Heart left ventricle (tissue), 16 donors: Measurements from ENCODE around the gene SLFNL1. TPM values are rescaled to one million over a fixed set of nuclear protein-coding genes. Genes with fewer than 3 reads are reported as not detected.

Experiments used
- ATAC-seq, 4 donors: fragments of 200-7000 bp; cut with Tn5 transposase; one replicate each; pipeline ENCODE4 v1.9.1; 2020 to 2022; ENCODE audit warnings: moderate library complexity in 4 of 4, mild to moderate bottlenecking in 3 of 4, moderate number of reproducible peaks in 1 of 4
- DNase-seq, 5 donors: peaks; one replicate each; pipeline ENCODE4 v3.0.0-alpha.2; 2020
- H3K27ac ChIP-seq, 12 donors: fragments of 200-600 bp; sonication (generic) in 4 of 12; one replicate each; pipeline versions ENCODE4 v1.5.0 to v1.8.0; 2016 to 2022; ENCODE audit warnings: mild to moderate bottlenecking in 2 of 12
- H3K27me3 ChIP-seq, 9 donors: fragments of 200-600 bp; sonication (generic) in 2 of 9; one replicate each; pipeline versions ENCODE4 v1.5.1 to v1.8.0; 2016 to 2022; ENCODE audit warnings: mild to moderate bottlenecking in 3 of 9
- H3K36me3 ChIP-seq, 9 donors: fragments of 200-600 bp; sonication (generic) in 2 of 9; one replicate each; pipeline versions ENCODE4 v1.5.0 to v1.8.0; 2018 to 2022; ENCODE audit warnings: mild to moderate bottlenecking in 2 of 9
- H3K4me1 ChIP-seq, 12 donors: fragments of 200-600 bp; sonication (generic) in 4 of 12; one replicate each; pipeline versions ENCODE4 v1.5.0 to v1.8.0; 2016 to 2022; ENCODE audit warnings: mild to moderate bottlenecking in 3 of 12
- H3K4me3 ChIP-seq, 12 donors: fragments of 200-600 bp; sonication (generic) in 4 of 12; one replicate each; pipeline versions ENCODE4 v1.5.0 to v1.8.0; 2017 to 2022; ENCODE audit warnings: mild to moderate bottlenecking in 9 of 12, moderate library complexity in 4 of 12
- H3K9me3 ChIP-seq, 12 donors: fragments of 200-600 bp; sonication (generic) in 4 of 12; one replicate each; pipeline versions ENCODE4 v1.5.0 to v1.8.0; 2016 to 2022; ENCODE audit warnings: mild to moderate bottlenecking in 1 of 12
- CTCF ChIP-seq, 12 donors: fragments of 200-600 bp; sonication (generic) in 4 of 12; IDR thresholded peaks; one replicate each; pipeline versions ENCODE4 v1.5.0 to v1.8.0; 2018 to 2022; ENCODE audit warnings: antibody characterized with exemption in 12 of 12, mild to moderate bottlenecking in 5 of 12
- POLR2A ChIP-seq, 2 donors: fragments of 450-650 bp; IDR thresholded peaks; one replicate each; pipeline ENCODE4 v1.6.1; 2017; ENCODE audit warnings: antibody characterized with exemption in 2 of 2, mild to moderate bottlenecking in 2 of 2, moderate library complexity in 2 of 2
- WGBS, 4 donors: extraction: QIAGEN DNeasy Blood & Tissue Kit in 2 of 4; methylation state at CpG; one replicate each; pipeline versions ENCODE4 v1.1.5 to v1.1.7; 2013 to 2018; 5-methylcytosine and 5-hydroxymethylcytosine counted together
- intact Hi-C, 10 donors: fragments of 100-400 bp; cut with DNase I; formaldehyde crosslinking; loops; one replicate each; pipeline versions ENCODE4 v1.11.1 to v1.14.2; 2022
- polyA plus RNA-seq, 2 donors: library from polyadenylated mRNA; stranded (reverse); fragments of 200-250 nt; gene quantifications; one replicate each; pipeline ENCODE4 v1.2.3, GENCODE V29; 2013
- total RNA-seq, 9 donors: library from RNA; depleted of rRNA in 2 of 9; stranded (reverse); fragments of >200 nt in 2 of 9; fragmentation: NEBNext Ultra II Directional in 3 of 9; extraction: Animal tissue kit (Norgen Biotek cat#: 25700) in 3 of 9; gene quantifications; one replicate each; pipeline versions ENCODE4 v1.1.0 to v1.2.4, GENCODE V29; 2016 to 2023
- donor health status: ischemic (EF 13 %, LVEDD 7.1; RV severe dilation, severe dysfunction).
- donor health status: healthy with polysubstance abuse.
- donor health status: DM: no; HTN: yes; CAD: no.
- donor health status: DM: no; HTN: no; CAD: no.
- donor health status: ischemic (EF 25% LVEDD 6.9; RV normal size, moderate dysfunction).
- donor health status: ischemic (EF 25% LVEDD 5.7; RV mildly dilated, moderate dysfunction).
- donor health status: healthy.
- donor health status: DM: yes; HTN: yes; CAD: no.
- donor health status: ischemic (EF 35%, LVEDD 5.7; RV mildly dilated, moderate dysfunction).
- donor health status: nonischemic (EF 11% LVEDD 7.7; RV severe dilation, severe dysfunction).
- donor health status: DM: yes; HTN: yes; CAD: no.
- donor health status: PGD.
- donor health status: ischemic (EF 29% LVEDD 5.4; RV normal size, mild dysfunction).
- donor health status: nonischemic (EF 23%, LVEDD 6.1; RV moderate dilation, normal function).

SLFNL1 gene
- total and polyA plus RNA-seq, 11 donors = 0.08 to 0.25 (median 0.12) TPM; not detected in 2

- no peak for TF ChIP-seq CTCF (IDR thresholded peaks at IDR 0.05)
- TF ChIP-seq POLR2A (IDR thresholded peaks at IDR 0.05) = no peak
- intact Hi-C loops = loop anchor here in 3 of 10 donors (10.0 kb wide), 4 partner anchors 63 to 203 kb away; partner anchors contain the start of gene SCMH1 (in 1 of the 3)
- 92 to 95% (median 93%) methylated on average over 3 of the region's 3 CpGs for WGBS, 4 donors
Observed at GRCh38 chr1:41041614-41042270, 20.2 kb upstream of the SLFNL1 start.

GRCh38 chr1:41038110-41038509 lies 16.6 kb upstream of the SLFNL1 start:
- Histone ChIP-seq H3K9me3 (no peaks in the 10 kb centered on the region), H3K27ac (no peak overlapping the region), H3K36me3 (peaks cover 0 to 89% (median 52%) of the 10 kb centered on the region in 9 donors), H3K27me3 (no peaks in the 10 kb centered on the region), H3K4me1 (peaks cover 0 to 5% (median 0%) of the 10 kb centered on the region in 12 donors), H3K4me3 (no peak overlapping the region)
- DNase-seq = no peak
- TF ChIP-seq POLR2A (IDR thresholded peaks at IDR 0.05) (no peak), CTCF (IDR thresholded peaks at IDR 0.05) (peak in 3 of 12 donors; percentile 14 to 25 (median 14))
- intact Hi-C loops = no loop called here
- no peak for ATAC-seq
- WGBS, 4 donors = 91 to 96% (median 95%) methylated on average over 5 of the region's 5 CpGs

More at GRCh38 chr1:41041614-41042270, 20.2 kb upstream of the SLFNL1 start:
- no peak for ATAC-seq
- H3K36me3 ChIP-seq = peaks cover 0 to 69% (median 32%) of the 10 kb centered on the region in 9 donors
- no peaks in the 10 kb centered on the region for H3K27me3 ChIP-seq
- H3K4me3 ChIP-seq = no peak overlapping the region
- H3K27ac ChIP-seq = no peak overlapping the region
- DNase-seq = no peak
- H3K9me3 ChIP-seq = no peaks in the 10 kb centered on the region
- H3K4me1 ChIP-seq = peaks cover 0 to 30% (median 26%) of the 10 kb centered on the region in 12 donors

GRCh38 chr1:41037116-41037903 lies 15.8 kb upstream of the SLFNL1 start:
- H3K4me1 ChIP-seq = peaks cover 0 to 5% (median 0%) of the 10 kb centered on the region in 12 donors
- intact Hi-C loops = no loop called here
- no peaks in the 10 kb centered on the region for H3K27me3 ChIP-seq
- DNase-seq (no peak), ATAC-seq (no peak)
- no peak overlapping the region for H3K4me3 ChIP-seq
- TF ChIP-seq POLR2A (IDR thresholded peaks at IDR 0.05) (no peak), CTCF (IDR thresholded peaks at IDR 0.05) (no peak)
- no peak overlapping the region for H3K27ac ChIP-seq
- peaks cover 0 to 92% (median 54%) of the 10 kb centered on the region in 9 donors for H3K36me3 ChIP-seq
- WGBS, 4 donors = 96 to 100% (median 98%) methylated on average over 3 of the region's 3 CpGs
- no peaks in the 10 kb centered on the region for H3K9me3 ChIP-seq

GRCh38 chr1:41033272-41033671 lies 11.7 kb upstream of the SLFNL1 start:
- 92 to 100% (median 94%) methylated on average over 2 to 3 of the region's 3 CpGs for WGBS, 4 donors
- Histone ChIP-seq H3K4me3 (no peak overlapping the region), H3K4me1 (no peaks in the 10 kb centered on the region), H3K36me3 (peaks cover 0 to 99% (median 78%) of the 10 kb centered on the region in 9 donors), H3K9me3 (no peaks in the 10 kb centered on the region), H3K27me3 (no peaks in the 10 kb centered on the region), H3K27ac (no peak overlapping the region)
- DNase-seq (no peak), ATAC-seq (no peak)
- intact Hi-C loops = no loop called here
- TF ChIP-seq CTCF (IDR thresholded peaks at IDR 0.05) (no peak), POLR2A (IDR thresholded peaks at IDR 0.05) (no peak)
